A549 (cell line): ENCODE results near the gene EFHC1. TPM values are rescaled to one million over a fixed set of nuclear protein-coding genes. Genes with fewer than 3 reads are reported as not detected.

Experiments used
- ATAC-seq, 2 experiments: fragments of 200-7000 bp in 1 of 2; fragments of >200 bp in 1 of 2; cut with Nextera tagmentation in 1 of 2; cut with Tn5 transposase in 1 of 2; 3 replicates each; pipeline versions ENCODE4 v1.8.0 to v1.9.1; 2018 to 2020; ENCODE audit warnings: mild to moderate bottlenecking in 1 of 2, moderate library complexity in 1 of 2
- CTCF ChIA-PET: fragments of 300-600 bp; sonication (Branson Sonifier 250); formaldehyde crosslinking; extraction: SDS; loops from one replicate; lab custom pipeline; 2021; ENCODE audit warnings: antibody characterized with exemption, inconsistent platforms; lab: Yijun Ruan, JAX
- POLR2A ChIA-PET: fragments of 350-600 bp; formaldehyde crosslinking; extraction: SDS; loops from one replicate; lab custom pipeline; 2021; ENCODE audit warnings: antibody characterized with exemption, inconsistent platforms; lab: Yijun Ruan, JAX
- DNase-seq, 2 experiments: peaks; one replicate each; pipeline versions ENCODE4 v3.0.0 to v3.0.0-alpha.2; 2011 to 2016; ENCODE audit warnings: low read depth in 1 of 2, low spot score in 1 of 2
- FAIRE-seq: peaks from 2 replicates; lab custom pipeline; 2011; peaks lifted over from hg19 to GRCh38; lab: Jason Lieb, UNC
- H3K27ac ChIP-seq, 2 experiments: fragments of >200 bp; sonication (Bioruptor Twin); formaldehyde crosslinking; 3 replicates each; pipeline ENCODE4 v1.5.1; 2016 to 2017
- H3K4me1 ChIP-seq: fragments of >200 bp; sonication (Bioruptor Twin); formaldehyde crosslinking; 3 replicates; pipeline ENCODE4 v1.6.1; 2016
- H3K4me2 ChIP-seq: fragments of >200 bp; sonication (Bioruptor Twin); formaldehyde crosslinking; 3 replicates; pipeline ENCODE4 v1.6.1; 2016
- H3K4me3 ChIP-seq: fragments of >200 bp; sonication (Bioruptor Twin); formaldehyde crosslinking; 3 replicates; pipeline ENCODE4 v1.5.1; 2016
- H3K9me3 ChIP-seq: fragments of >200 bp; sonication (Bioruptor Twin); formaldehyde crosslinking; 3 replicates; pipeline ENCODE4 v1.6.1; 2016
- CBX2 ChIP-seq: fragments of 200-600 bp; sonication (generic); IDR thresholded peaks from 2 replicates; pipeline ENCODE4 v1.6.1; 2016; ENCODE audit warnings: low read depth, mild to moderate bottlenecking, borderline replicate concordance
- CHD4 ChIP-seq: fragments of 200-600 bp; sonication (generic); IDR thresholded peaks from 2 replicates; pipeline ENCODE4 v1.6.1; 2016; ENCODE audit warnings: antibody characterized with exemption, mild to moderate bottlenecking, borderline replicate concordance
- EHF ChIP-seq: fragments of 250-450 bp; sonication (Bioruptor Pico); IDR thresholded peaks from 2 replicates; pipeline ENCODE4 v1.5.0; 2020; ENCODE audit warnings: mild to moderate bottlenecking
- ESRRA ChIP-seq: fragments of 150-350 bp; IDR thresholded peaks from 2 replicates; pipeline ENCODE4 v1.6.1; 2014; ENCODE audit warnings: mild to moderate bottlenecking, low read length, borderline replicate concordance
- FOSB ChIP-seq: fragments of 250-450 bp; sonication (Bioruptor Pico); IDR thresholded peaks from 2 replicates; pipeline ENCODE4 v1.5.0; 2020; ENCODE audit warnings: mild to moderate bottlenecking, moderate library complexity
- FOSL2 ChIP-seq, 2 experiments: fragments of 450-650 bp in 1 of 2; fragments of >200 bp in 1 of 2; sonication (Bioruptor Twin) in 1 of 2; formaldehyde crosslinking; IDR thresholded peaks; 2 replicates each; pipeline versions ENCODE4 v1.5.0 to v1.6.1; 2016 to 2020; ENCODE audit warnings: mild to moderate bottlenecking in 1 of 2, moderate library complexity in 1 of 2
- FOXS1 ChIP-seq: fragments of 250-450 bp; sonication (Bioruptor Pico); IDR thresholded peaks from 2 replicates; pipeline ENCODE4 v1.5.0; 2020; ENCODE audit warnings: mild to moderate bottlenecking, moderate library complexity
- GATA3 ChIP-seq: IDR thresholded peaks from 2 replicates; pipeline ENCODE4 v1.6.1; 2012; ENCODE audit warnings: borderline replicate concordance
- HDAC2 ChIP-seq: fragments of 200-600 bp; sonication (generic); IDR thresholded peaks from 2 replicates; pipeline ENCODE4 v1.6.1; 2016
- HMGXB4 ChIP-seq: fragments of 250-450 bp; sonication (Bioruptor Pico); IDR thresholded peaks from 2 replicates; pipeline ENCODE4 v1.5.0; 2021; ENCODE audit warnings: mild to moderate bottlenecking, moderate library complexity, borderline replicate concordance
- HOXB5 ChIP-seq: fragments of 250-450 bp; sonication (Bioruptor Pico); IDR thresholded peaks from 2 replicates; pipeline ENCODE4 v1.5.0; 2020; ENCODE audit warnings: mild to moderate bottlenecking, moderate library complexity
- JUNB ChIP-seq: fragments of >200 bp; sonication (Bioruptor Twin); formaldehyde crosslinking; IDR thresholded peaks from 2 replicates; pipeline ENCODE4 v1.6.1; 2016
- KDM1A ChIP-seq: fragments of 200-600 bp; sonication (generic); IDR thresholded peaks from 2 replicates; pipeline ENCODE4 v1.6.1; 2016; ENCODE audit warnings: low read depth, mild to moderate bottlenecking
- KDM5A ChIP-seq: fragments of 200-600 bp; sonication (generic); IDR thresholded peaks from 2 replicates; pipeline ENCODE4 v1.6.1; 2016; ENCODE audit warnings: antibody characterized with exemption, mild to moderate bottlenecking
- MAZ ChIP-seq: fragments of 150-350 bp; IDR thresholded peaks from 2 replicates; pipeline ENCODE4 v1.6.1; 2014; ENCODE audit warnings: antibody characterized with exemption, low read depth, low read length, borderline replicate concordance
- NFE2L2 ChIP-seq: fragments of 150-350 bp; conservative IDR thresholded peaks from 2 replicates; pipeline ENCODE4 v1.6.1; 2014; ENCODE audit warnings: low read length
- NPAS2 ChIP-seq: fragments of 250-450 bp; sonication (Bioruptor Pico); IDR thresholded peaks from 2 replicates; pipeline ENCODE4 v1.8.0; 2022; ENCODE audit warnings: mild to moderate bottlenecking, moderate library complexity, borderline replicate concordance
- PHF8 ChIP-seq: fragments of 200-600 bp; sonication (generic); IDR thresholded peaks from 2 replicates; pipeline ENCODE4 v1.6.1; 2016; ENCODE audit warnings: low read depth, mild to moderate bottlenecking, antibody characterized with exemption, moderate library complexity, borderline replicate concordance
- RARB ChIP-seq: fragments of 250-450 bp; sonication (Bioruptor Pico); IDR thresholded peaks from 2 replicates; pipeline ENCODE4 v1.8.0; 2021; ENCODE audit warnings: mild to moderate bottlenecking, moderate library complexity
- RFX5 ChIP-seq: fragments of 450-650 bp; IDR thresholded peaks from 2 replicates; pipeline ENCODE4 v1.7.1; 2014; ENCODE audit warnings: antibody characterized with exemption, mild to moderate bottlenecking, moderate library complexity
- TFCP2L1 ChIP-seq: fragments of 250-450 bp; sonication (Bioruptor Pico); IDR thresholded peaks from 2 replicates; pipeline ENCODE4 v1.5.0; 2021; ENCODE audit warnings: mild to moderate bottlenecking
- TP53 ChIP-seq: fragments of 250-450 bp; sonication (Bioruptor Pico); IDR thresholded peaks from 2 replicates; pipeline ENCODE4 v1.5.0; 2021; ENCODE audit warnings: mild to moderate bottlenecking, moderate library complexity
- ZC3H11A ChIP-seq: fragments of 450-650 bp; IDR thresholded peaks from 2 replicates; pipeline ENCODE4 v1.6.1; 2014; ENCODE audit warnings: antibody characterized with exemption, mild to moderate bottlenecking
- ZSCAN20 ChIP-seq: fragments of 250-450 bp; sonication (Bioruptor Pico); IDR thresholded peaks from 2 replicates; pipeline ENCODE4 v1.8.0; 2022; ENCODE audit warnings: mild to moderate bottlenecking, moderate library complexity
- WGBS: methylation state at CpG from one replicate; pipeline ENCODE4 v1.1.6; 2017; ENCODE audit errors: missing lambda C conversion rate; 5-methylcytosine and 5-hydroxymethylcytosine counted together
- polyA plus RNA-seq, 4 experiments: library from polyadenylated mRNA; depleted of rRNA in 3 of 4; stranded (reverse); fragments of >200 nt; fragmentation: RNase III in 1 of 4; extraction: RNeasy Plus Mini Kit Qiagen cat#74134 plus additional on column Dnase treatment in 1 of 4; gene quantifications; 2 replicates in 3 of 4; 3 replicates in 1 of 4; pipeline ENCODE4 v1.2.3, GENCODE V29; 2011 to 2017

Gene EFHC1
- polyA plus RNA-seq, 2 of the 4 experiments (the other 2 are of a cell fraction) = 14.0 to 46.7 TPM

- no peak for TF ChIP-seq KDM5A
- TF ChIP-seq TFCP2L1 (CRISPR knock-in tag) = no peak
- TF ChIP-seq FOSL2 (IDR thresholded peaks at IDR 0.05) = peak; percentile 74
- TF ChIP-seq FOSL2 (CRISPR knock-in tag; IDR thresholded peaks at IDR 0.05) = peak; percentile 95
- no peak for TF ChIP-seq KDM1A
- no peak for TF ChIP-seq HDAC2
- TF ChIP-seq FOXS1 = 0 out of 2 replicates have a peak, but pooled peaks have one; percentile 52
- TF ChIP-seq CBX2 = no peak
- TF ChIP-seq FOSB (CRISPR knock-in tag) = no peak
- no peak for TF ChIP-seq ZSCAN20
Observed at GRCh38 chr6:52503851-52504781, 84.0 kb downstream of the EFHC1 start (continued).

DNA sequence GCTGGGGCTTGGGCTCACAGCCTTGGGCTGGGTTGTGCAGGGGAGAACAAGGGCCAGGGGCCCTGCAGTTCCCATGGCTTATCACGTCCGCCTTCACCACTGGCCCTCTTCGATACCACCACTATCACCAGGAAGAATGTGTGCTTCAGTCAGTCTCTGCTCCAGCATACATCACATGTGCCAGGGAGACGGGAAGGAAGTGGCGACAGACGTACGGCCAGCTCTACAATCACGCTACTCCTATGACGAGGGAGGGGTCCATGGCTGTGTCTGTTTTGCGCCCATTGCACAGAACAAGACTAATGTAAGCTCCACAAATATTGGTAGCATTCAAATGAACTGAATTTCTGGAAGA is 84.6 kb downstream of the EFHC1 start:
- Histone ChIP-seq H3K27ac (peak overlapping the region; percentile 82 to 97), H3K9me3 (no peaks in the 10 kb centered on the region), H3K4me3 (0 out of 3 replicates have a peak overlapping the region, but pooled peaks have one; percentile 14), H3K4me2 (peak overlapping the region; percentile 63), H3K4me1 (peaks cover 43% of the 10 kb centered on the region)
- FAIRE-seq = no peak
- TF ChIP-seq CHD4 (no peak), GATA3 (no peak), TP53 (CRISPR knock-in tag) (0 out of 2 replicates have a peak, but pooled peaks have one; percentile 15)
- WGBS = 75% methylated on average over 7 of the region's 10 CpGs
- no peak for ATAC-seq
- CTCF ChIA-PET = interaction anchor here (1.5 to 6.6 kb wide), 3 partner anchors 72 to 94 kb away, joined by 3 to 29 read pairs (median 5); partner anchors contain the start of gene TRAM2
- POLR2A ChIA-PET = interaction anchor here (0.8 to 2.5 kb wide), 8 partner anchors 10 to 85 kb away, joined by 3 to 19 read pairs (median 4); partner anchors contain the start of genes EFHC1 and TRAM2
- DNase-seq = no peak

DNA sequence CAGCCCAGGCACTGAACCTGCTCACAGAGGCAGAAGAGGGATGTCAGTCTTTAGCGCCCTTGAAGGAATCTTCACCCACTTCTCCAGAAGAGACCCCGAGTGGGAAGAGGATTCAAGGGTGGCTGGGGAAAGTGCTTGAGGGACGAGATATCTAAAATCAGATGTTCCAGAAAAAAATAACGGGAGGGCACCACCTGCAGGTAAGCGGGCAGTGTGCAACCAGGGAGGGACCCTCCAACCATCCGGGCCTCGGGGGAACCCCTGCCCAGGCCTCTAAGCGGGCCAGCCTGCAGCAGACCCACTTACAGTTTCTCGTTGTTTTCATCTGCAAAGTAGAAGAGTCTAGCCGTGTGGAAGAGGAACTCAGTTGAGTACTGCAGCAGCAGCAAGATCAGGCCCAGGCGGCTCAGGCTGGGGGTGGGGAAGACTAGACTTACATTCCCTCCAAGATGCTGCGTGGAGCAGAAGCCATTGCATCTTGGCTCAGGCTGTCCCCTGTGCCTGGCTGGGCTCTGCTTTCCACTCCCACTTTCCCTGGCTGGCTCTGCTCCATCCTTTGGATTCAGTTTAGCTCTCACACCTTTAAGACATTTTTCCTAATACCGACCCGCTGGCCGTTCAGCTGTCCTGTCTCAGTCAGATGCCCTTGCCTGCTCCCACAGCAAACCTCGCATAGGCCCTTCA is 85.7 kb downstream of the EFHC1 start:
- no peak for ATAC-seq
- DNase-seq = no peak
- no peak for TF ChIP-seq ZC3H11A
- no peak for TF ChIP-seq RFX5
- no peak for TF ChIP-seq NPAS2 (CRISPR knock-in tag)
- no peak for TF ChIP-seq HMGXB4 (CRISPR knock-in tag)
- no peak for TF ChIP-seq TFCP2L1 (CRISPR knock-in tag)
- no peak for TF ChIP-seq JUNB
- TF ChIP-seq TP53 (CRISPR knock-in tag) = no peak
- TF ChIP-seq PHF8 = no peak
- no peak for TF ChIP-seq HOXB5 (CRISPR knock-in tag)
- TF ChIP-seq FOSB (CRISPR knock-in tag) = no peak
- no peak for TF ChIP-seq RARB (CRISPR knock-in tag)
- TF ChIP-seq NFE2L2 = no peak
- TF ChIP-seq ESRRA = no peak
- TF ChIP-seq MAZ = no peak
- no peak for TF ChIP-seq EHF (CRISPR knock-in tag)
- no peak for TF ChIP-seq CBX2
- H3K9me3 ChIP-seq = no peaks in the 10 kb centered on the region
- WGBS = 91% methylated on average over 16 of the region's 16 CpGs
- H3K27ac ChIP-seq = peak overlapping the region; percentile 82 to 97
- H3K4me1 ChIP-seq = peaks cover 43% of the 10 kb centered on the region
- CTCF ChIA-PET = no interaction called here
- POLR2A ChIA-PET = no interaction called here
- no peak overlapping the region for H3K4me3 ChIP-seq
- no peak for FAIRE-seq
- H3K4me2 ChIP-seq = no peak overlapping the region; the same call in 2 of the 3 replicates
